Measurements from ENCODE around the gene GOLPH3L.

Gene GOLPH3L

GRCh38 chr1:150692720-150693119 lies 4.2 kb downstream of the GOLPH3L start:
- Histone ChIP-seq H3K9me3 (ENCODE audit: control insufficient read depth, insufficient read depth, low read depth, low read length) (no peaks in the 10 kb centered on the region), H3K4me1 (ENCODE audit: control insufficient read depth, insufficient read depth, low read length) (peaks cover 4% of the 10 kb centered on the region; the same call in 1 of the 2 replicates), H3K27ac (ENCODE audit: extremely low read depth, low read depth, low read length) (no peak overlapping the region), H3K4me3 (ENCODE audit: low read depth, low read length) (no peak overlapping the region), H3K36me3 (ENCODE audit: control insufficient read depth in 2 of 2, insufficient read depth in 1 of 2, low read length in 2 of 2) (peaks cover 45 to 46% of the 10 kb centered on the region in 2 experiments)
- TF ChIP-seq ZNF76 (tag by site-specific recombination; IDR thresholded peaks at IDR 0.05; ENCODE audit: borderline replicate concordance, low read depth), result no peak
- no peak for TF ChIP-seq ZBTB49 (tag by site-specific recombination; IDR thresholded peaks at IDR 0.05; ENCODE audit: low read depth)
- no peak for TF ChIP-seq KLF8 (tag by site-specific recombination; IDR thresholded peaks at IDR 0.05)
- TF ChIP-seq ZNF670 (tag by site-specific recombination; IDR thresholded peaks at IDR 0.05; ENCODE audit: low read depth), result no peak
- TF ChIP-seq ZNF830 (tag by site-specific recombination; IDR thresholded peaks at IDR 0.05; ENCODE audit: low read depth), result no peak
- TF ChIP-seq ATF2 (tag by site-specific recombination; IDR thresholded peaks at IDR 0.05; ENCODE audit: low read depth), result no peak
- no peak for TF ChIP-seq ZNF660 (tag by site-specific recombination; IDR thresholded peaks at IDR 0.05)
- TF ChIP-seq ZNF664 (tag by site-specific recombination; IDR thresholded peaks at IDR 0.05), result no peak
- no peak for TF ChIP-seq EGR2 (tag by site-specific recombination; IDR thresholded peaks at IDR 0.05; ENCODE audit: low read depth)
- TF ChIP-seq TRIM28 (IDR thresholded peaks at IDR 0.05; ENCODE audit: borderline replicate concordance, low read length), result no peak
- ChIA-PET CTCF (interaction anchor here (1.0 to 1.6 kb wide), 2 partner anchors 120 to 132 kb away, joined by 3 to 4 read pairs; no protein-coding TSS in a partner anchor), POLR2A (no interaction called here)

DNA sequence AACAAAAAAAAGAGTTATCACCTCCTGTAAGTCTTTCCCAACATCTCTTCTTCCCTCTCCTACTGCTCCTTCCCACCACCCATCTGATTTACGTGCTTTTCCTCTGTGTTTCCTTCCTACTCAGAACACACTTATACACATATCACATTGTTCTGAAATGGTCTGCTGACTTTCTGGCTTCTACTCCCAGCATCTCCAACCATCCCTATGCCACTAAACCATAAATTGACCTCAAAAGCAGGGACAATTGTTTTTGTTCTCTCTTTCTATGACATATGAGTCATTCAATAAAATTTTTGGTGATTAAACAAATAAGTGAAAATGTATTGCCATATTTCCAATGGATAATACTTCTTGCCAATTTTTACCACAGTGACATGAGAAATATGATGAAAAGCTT lies 8.2 kb downstream of the GOLPH3L start:
- CTCF ChIA-PET, result interaction anchor here (1.8 kb wide), 1 partner anchor 124 kb away, joined by 4 read pairs; no protein-coding TSS in a partner anchor
- peaks cover 38 to 44% of the 10 kb centered on the region in 2 experiments for H3K36me3 ChIP-seq (ENCODE audit: control insufficient read depth in 2 of 2, insufficient read depth in 1 of 2, low read length in 2 of 2)
- TF ChIP-seq, protein P1, sequence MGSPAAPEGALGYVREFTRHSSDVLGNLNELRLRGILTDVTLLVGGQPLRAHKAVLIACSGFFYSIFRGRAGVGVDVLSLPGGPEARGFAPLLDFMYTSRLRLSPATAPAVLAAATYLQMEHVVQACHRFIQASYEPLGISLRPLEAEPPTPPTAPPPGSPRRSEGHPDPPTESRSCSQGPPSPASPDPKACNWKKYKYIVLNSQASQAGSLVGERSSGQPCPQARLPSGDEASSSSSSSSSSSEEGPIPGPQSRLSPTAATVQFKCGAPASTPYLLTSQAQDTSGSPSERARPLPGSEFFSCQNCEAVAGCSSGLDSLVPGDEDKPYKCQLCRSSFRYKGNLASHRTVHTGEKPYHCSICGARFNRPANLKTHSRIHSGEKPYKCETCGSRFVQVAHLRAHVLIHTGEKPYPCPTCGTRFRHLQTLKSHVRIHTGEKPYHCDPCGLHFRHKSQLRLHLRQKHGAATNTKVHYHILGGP (tag by site-specific recombination; IDR thresholded peaks at IDR 0.05), result peak; percentile 68
- TF ChIP-seq EGR2 (tag by site-specific recombination; IDR thresholded peaks at IDR 0.05; ENCODE audit: low read depth) (0 out of 2 replicates have a peak, but pooled peaks have one; percentile 44), ZNF645 (tag by site-specific recombination; IDR thresholded peaks at IDR 0.05) (no peak)

GRCh38 chr1:150686275-150686674 lies 10.7 kb downstream of the GOLPH3L start:
- no peak overlapping the region for H3K4me3 ChIP-seq (ENCODE audit: low read depth, low read length)
- peaks cover 4% of the 10 kb centered on the region; the same call in 1 of the 2 replicates for H3K4me1 ChIP-seq (ENCODE audit: control insufficient read depth, insufficient read depth, low read length)
- TF ChIP-seq ZNF585B (tag by site-specific recombination; IDR thresholded peaks at IDR 0.05) (peak; percentile 66), ZNF423 (tag by site-specific recombination; IDR thresholded peaks at IDR 0.05) (no peak)
- ChIA-PET POLR2A (no interaction called here), CTCF (interaction anchor here (0.7 to 1.4 kb wide), 3 partner anchors 11 to 127 kb away, joined by 3 to 5 read pairs (median 4); partner anchors contain the start of gene GOLPH3L)
- peaks cover 35 to 36% of the 10 kb centered on the region in 2 experiments for H3K36me3 ChIP-seq (ENCODE audit: control insufficient read depth in 2 of 2, insufficient read depth in 1 of 2, low read length in 2 of 2)
- H3K27ac ChIP-seq (ENCODE audit: extremely low read depth, low read depth, low read length), result no peak overlapping the region
- H3K9me3 ChIP-seq (ENCODE audit: control insufficient read depth, insufficient read depth, low read depth, low read length), result no peaks in the 10 kb centered on the region

More for the DNA sequence above, 8.2 kb downstream of the GOLPH3L start:
- no peaks in the 10 kb centered on the region for H3K9me3 ChIP-seq (ENCODE audit: control insufficient read depth, insufficient read depth, low read depth, low read length)
- peaks cover 4% of the 10 kb centered on the region; the same call in 1 of the 2 replicates for H3K4me1 ChIP-seq (ENCODE audit: control insufficient read depth, insufficient read depth, low read length)
- no peak overlapping the region for H3K4me3 ChIP-seq (ENCODE audit: low read depth, low read length)
- POLR2A ChIA-PET, result no interaction called here
- no peak overlapping the region for H3K27ac ChIP-seq (ENCODE audit: extremely low read depth, low read depth, low read length)

All from HEK293 (cell line).